Stimulated activated CD8-positive, alpha-beta memory T cell treated with anti-CD3 and anti-CD28 coated beads, Interleukin-12 subunit alpha, Interleukin-12 subunit beta, amount 100 ng/mL, for 24 hours (primary cell): ENCODE data around the gene XKR8.
"Not testable (repeated sequence)": the region's sequence is repeated elsewhere in the genome, so short reads cannot be mapped to it uniquely, and the experiment has no call there.

Experiments
- DNase-seq: peaks from one replicate; pipeline ENCODE4 v3.0.0-alpha.2; 2020; ENCODE audit errors: extremely low read depth

Gene XKR8

GRCh38 chr1:27992276-27992675 lies 32.5 kb downstream of the XKR8 start:
- no peak for DNase-seq

GRCh38 chr1:27993241-27993640 lies 33.5 kb downstream of the XKR8 start:
- DNase-seq: no peak

GRCh38 chr1:27994060-27994459 lies 34.3 kb downstream of the XKR8 start:
- DNase-seq: no peak

GRCh38 chr1:27994526-27994925 lies 34.8 kb downstream of the XKR8 start:
- DNase-seq: not testable (repeated sequence)

GRCh38 chr1:27999055-27999454 lies 39.3 kb downstream of the XKR8 start:
- DNase-seq: no peak

- no peak for DNase-seq
These were observed 42.8 kb downstream of the XKR8 start for GRCh38 chr1:28002600-28002999.

- DNase-seq: not testable (repeated sequence)
These were observed 43.3 kb downstream of the XKR8 start for GRCh38 chr1:28003117-28003516.

- DNase-seq: no peak
These were observed 51.2 kb downstream of the XKR8 start for GRCh38 chr1:28010969-28011368.
